ENCODE results near the gene LAMB1.

LAMB1 gene

DNA sequence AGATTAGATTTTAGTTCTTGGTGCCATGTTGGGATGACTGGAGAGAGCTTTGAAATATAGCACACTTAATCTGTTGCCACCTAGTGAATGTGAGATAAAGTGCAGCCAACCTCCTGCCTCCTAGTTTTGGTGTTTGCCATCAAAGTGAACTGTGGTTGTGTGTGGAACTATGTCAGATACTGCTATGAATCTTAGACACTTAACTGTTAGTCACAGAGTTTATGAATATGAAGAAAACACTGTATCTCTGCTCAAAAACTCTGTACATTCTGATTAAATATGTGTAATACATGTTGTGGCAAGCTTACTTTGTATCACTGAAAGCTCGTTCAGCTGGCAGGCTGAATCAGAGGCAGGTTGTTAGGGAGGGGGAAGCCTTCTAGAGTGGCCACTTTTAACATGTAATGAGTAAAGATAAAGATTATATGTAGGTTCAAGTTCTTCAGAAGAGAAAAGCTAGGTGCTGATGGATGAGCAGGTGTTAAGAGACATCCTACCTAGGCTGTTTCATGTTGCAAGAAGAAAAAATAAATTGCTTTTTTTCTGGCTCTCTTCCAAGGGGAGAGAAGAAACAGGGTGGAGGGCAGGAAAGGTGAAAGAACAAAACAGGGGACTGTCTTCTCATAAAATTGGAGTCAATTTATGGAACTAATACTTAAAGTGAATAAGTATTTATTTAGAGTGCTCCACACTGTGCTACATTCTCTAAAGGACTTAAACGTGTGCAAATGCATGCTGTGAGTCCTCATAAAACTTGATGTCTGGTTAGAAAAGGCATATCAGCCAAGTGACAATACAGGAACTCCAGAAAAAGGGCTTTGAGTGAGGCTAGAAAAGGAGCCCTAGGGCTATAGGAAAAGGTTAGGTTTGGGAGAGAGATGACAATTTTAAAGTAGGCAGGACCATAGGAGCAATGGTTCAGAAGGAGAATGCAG, 14.1 kb upstream of the LAMB1 start:
- DNase-seq, result peak; percentile 7 to 11

DNA sequence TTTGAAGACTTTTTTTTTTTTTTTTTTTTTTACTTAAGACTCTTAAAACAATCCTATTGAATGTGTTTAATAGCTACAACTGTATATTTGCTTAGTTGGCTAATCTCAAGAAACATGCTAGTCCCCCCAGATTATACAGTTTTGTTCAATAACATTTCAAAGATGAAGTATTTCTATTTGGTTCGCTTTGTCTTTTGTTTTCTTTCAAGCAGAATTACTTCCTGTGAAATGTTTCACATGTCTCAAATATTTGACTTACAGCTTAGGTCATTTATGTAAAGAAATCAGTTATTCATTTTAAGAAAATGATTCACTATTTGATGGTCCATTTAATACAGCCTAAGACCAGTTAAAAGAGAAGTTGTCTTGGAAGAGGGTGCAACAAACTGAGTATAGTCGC, 12.8 kb upstream of the LAMB1 start:
- no peak for DNase-seq

GRCh38 chr7:108014747-108015682, 12.1 kb upstream of the LAMB1 start:
- peak in 1 of 2 experiments; percentile 5 for DNase-seq

DNA sequence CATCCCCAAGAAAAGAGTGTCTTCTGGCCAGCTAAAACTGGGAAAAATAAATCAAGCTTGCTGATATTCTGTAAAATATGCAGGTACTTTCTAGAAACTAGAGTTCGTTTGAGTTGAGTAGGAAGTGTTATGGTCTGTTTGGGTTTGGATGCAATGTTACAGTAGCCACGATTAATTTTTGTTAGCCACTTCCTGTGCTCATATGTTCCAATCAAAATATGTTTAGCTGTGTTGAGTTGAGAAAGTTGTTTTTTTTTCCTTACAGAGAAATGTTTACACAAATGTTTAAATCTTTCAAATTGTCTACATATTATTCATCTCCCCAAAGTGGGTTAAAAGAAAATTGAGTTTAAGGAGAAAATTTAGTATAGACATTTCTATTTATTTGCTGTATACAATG, 11.3 kb upstream of the LAMB1 start:
- no peak for DNase-seq

- no peak for DNase-seq
Measured at GRCh38 chr7:108012499-108013430, 9.8 kb upstream of the LAMB1 start.

DNA sequence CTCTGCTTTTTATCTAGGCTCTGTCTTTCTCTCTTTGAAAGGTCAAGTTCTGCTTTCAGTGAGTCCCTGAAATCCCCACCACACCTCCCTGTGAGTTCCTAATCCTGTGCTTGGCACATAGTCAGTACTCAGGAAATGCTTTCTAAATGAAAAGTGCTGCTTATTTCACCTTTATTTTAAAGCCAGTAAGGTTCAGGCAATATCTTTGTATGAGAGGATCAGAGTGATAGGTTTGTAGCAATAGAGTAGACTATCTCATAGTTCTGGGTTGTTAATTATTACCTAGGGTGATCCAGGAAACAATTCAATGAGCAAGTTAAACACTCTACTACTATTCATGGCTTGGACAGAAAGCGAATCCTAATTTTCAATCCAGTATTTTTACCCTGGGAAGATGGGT, 7.4 kb upstream of the LAMB1 start:
- DNase-seq, result no peak

- no peak for DNase-seq
Measured at GRCh38 chr7:108009873-108010272, 6.9 kb upstream of the LAMB1 start.

GRCh38 chr7:108008827-108009226, 5.9 kb upstream of the LAMB1 start:
- no peak for DNase-seq

GRCh38 chr7:108008240-108008639, 5.3 kb upstream of the LAMB1 start:
- DNase-seq, result no peak

DNA sequence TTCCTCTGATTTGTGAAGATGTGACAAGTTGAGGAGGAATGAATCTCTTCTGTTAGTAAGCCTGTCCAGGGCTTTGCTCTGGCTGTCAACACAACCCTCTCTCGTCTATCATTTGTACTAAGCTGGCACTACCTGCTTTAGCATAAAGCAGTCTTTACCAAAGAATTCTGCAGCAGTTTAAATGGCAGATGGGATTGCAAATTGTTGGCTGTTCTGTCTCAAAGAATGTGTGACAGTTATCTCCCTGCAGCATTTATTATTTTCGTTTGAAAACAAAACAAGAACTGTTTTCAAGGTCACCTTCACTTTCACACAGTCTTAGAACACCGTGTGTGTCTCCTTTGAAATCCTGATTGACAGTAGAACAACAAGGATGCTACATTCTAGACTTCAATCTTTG, 4.8 kb upstream of the LAMB1 start:
- DNase-seq, result no peak

DNA sequence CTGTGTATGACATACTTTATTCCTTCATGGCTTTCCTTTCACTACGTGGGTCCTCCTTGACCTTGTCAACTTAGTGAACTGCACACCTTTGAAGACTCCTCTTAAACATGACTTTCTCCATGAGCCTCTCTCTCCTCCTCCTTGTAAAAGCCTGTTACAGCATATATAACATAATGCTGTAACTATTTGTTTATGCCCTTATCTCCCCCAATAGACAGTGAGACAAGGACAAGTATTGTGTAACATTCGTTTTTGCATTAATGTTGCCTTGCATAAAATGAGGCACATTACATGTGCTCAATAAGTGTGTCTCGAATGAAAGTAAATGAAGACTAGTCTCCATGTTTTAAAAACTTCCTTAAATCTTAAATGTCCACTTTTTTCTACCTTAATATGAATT, 4.3 kb upstream of the LAMB1 start:
- DNase-seq, result no peak

DNA sequence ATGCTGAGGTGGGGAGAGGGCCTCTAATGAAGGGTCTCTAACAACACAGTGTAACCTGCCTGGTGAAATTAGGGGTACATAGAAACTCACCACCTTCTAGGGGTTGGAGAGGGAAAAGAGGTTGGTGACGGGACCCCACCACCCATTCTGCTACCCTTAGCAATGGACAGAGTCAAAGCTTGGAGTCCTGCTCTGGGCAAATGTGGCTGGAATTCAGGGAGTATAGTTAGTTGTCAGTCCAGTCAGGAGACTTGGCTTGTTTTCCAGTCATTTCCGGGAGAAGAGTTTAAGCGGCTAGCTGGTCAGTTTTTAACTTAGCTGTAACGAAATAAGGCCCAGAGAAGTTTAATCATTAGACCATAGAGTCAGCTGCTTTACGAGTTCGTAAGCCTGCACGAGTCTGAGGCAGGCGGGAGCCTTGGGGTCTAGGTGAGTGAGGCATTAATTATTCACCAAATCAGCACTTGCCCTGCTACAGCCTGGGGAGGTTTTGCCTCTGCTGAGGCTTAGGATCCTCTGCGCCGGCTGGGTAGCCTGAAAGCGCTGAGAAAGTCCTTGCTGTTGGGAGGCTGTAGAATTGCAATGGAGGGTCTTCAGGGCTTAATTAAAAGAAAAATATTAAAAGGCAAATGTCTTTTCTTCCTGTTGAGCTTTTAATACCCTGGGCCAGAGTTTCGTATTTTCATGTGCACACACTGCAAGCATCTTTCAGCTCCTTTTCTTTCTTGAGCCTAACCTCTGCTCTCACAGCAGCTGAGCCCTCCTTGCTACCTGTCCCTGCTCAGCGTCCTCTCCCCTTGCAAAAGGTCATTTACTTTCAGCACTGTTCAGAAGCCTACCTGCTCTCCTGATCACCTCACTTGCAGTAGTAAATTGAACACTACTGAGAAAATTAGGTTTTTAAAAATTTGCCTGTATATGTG, 1.5 kb upstream of the LAMB1 start:
- no peak for DNase-seq

DNA sequence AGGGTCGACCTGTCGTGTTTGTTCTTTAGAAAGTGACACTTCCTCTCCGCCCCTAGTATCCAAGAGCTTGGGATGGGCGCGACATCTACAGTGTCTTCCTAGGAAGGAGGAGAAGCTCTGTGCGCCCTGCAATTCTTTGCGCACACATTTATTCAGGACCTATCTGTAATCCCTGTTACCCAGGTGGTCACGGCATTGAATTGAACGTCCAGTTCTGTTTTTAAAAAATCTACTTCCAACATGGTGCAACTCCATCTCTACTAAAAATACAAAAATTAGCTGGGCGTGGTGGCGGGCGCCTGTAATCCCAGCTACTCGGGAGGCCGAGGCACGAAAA, 606 bp upstream of the LAMB1 start:
- no peak for DNase-seq

DNA sequence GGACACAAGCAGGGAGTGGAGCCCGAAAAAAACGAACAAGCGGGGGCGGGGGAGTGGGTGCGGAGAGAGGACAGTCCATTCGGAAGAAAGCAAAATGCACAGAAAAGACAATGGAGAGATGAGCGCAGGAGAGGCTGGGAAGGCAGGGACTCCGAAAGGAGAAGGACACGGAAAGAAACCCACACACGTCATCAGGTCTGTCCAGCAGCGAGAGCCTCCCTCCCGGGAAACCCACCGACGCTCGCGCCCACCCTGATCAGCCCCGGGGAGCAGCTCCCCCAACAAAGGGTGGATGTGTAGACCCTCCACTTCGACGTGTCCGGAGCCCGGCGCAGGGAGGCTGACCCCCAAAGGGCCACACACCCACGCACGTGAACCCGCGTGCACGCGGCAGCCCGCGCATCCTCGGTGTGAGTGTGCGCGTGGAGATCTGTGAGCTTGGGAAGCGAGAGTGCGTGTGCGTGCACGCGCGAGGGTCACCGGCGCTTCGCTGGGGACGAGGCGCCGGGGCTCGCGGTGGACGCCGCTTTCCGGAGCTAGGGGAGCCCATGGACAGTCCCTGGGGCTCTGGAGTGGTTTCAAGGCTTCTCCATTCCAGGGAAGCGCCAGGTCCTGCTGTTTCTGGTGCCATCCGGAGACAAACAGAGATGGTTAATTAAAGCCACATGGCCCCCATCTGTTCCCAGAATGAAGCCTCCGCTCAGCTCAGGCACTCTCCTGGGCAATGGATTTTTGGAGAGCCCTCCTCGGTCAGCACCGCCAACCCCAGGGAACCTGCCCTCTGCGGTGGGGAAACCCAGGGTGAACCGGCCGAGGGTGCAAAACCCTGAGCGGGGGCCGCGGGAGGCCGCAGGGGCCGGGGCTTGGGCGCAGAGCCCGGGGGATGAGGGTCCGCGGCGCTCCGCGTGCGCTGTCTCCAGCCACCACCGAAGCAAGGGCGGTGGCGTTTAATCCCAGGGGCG, 916 bp downstream of the LAMB1 start:
- DNase-seq, result no peak

DNA sequence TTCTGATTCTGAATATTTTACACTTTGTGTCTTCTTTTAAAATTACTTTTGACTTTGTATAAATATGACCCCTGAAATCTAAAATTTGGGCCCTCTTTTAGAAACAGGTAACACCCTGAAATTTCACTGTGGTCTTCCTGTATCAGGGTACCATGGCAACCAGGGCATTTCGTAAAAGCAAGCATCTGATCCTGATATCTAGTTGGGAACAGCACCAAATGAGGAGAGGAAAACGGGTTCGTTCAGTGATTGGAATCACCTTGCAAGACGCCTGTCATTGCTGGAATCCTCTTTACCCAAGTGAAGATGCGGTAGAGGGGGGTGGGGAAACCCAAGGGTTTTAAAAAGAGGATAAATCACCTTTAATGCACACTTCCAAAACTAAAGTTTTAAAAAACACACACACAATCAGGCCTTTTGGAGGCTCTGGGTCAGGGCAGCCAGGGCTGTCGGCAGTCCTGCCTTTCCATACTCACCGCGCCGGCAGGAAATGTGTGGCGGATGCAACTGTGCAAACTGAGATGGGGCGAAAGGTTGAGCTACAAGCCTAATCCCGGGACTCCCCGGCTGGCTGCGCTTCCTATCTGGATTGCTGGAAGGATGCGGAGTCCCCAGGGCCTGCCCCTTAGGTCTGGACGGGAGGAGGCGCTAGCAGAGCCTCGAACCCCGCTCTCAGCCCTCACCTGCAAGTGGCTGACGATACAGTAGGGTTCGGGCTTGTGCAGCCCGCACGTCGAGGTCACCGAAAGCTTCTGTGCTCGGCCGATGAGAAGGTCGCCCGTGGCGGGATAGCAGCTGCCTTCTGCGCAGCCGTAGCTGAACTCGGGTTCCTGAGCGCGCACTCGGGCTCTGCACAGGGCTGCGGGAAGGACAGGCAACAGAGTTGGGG, 1.8 kb downstream of the LAMB1 start:
- DNase-seq, result no peak

- no peak for DNase-seq
Measured at GRCh38 chr7:107999779-108000560, 3.0 kb downstream of the LAMB1 start.

DNA sequence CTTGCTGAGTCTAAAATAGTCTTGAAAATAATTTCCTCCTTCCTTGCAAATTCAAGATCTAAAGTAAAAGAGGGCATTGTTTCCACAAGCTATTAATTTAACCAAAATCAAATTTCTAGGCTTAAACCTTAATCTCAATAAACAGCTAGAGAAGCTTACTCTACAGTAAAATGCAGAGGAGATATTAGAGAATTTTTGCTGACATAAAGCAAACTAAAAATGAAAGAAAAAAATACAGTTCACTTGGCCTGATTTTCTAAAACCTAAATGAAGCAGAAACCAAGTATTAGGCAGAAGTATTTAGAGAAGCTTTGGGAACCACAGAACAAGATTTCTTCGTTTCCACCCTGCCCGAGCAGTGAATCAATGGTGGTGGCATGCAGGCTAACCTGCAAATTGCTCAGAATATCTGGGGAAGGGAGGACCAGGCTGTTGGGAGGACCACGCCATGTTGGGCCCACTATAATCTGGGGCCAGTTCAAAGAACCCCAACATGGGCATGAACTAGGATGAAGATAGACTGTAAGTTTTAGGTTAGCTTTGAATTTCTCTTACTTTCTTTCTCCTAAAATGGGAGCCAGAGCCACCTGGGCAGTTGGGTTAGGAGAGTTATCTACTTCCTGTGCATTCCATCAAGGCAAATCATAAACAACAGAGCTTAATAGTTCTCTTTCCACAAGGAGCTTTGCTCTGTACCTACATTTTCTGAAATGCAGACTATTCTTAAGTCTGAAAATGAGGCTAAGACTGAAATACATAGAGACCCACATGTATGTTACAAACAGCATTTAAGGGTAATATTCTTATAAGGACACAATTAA, 4.1 kb downstream of the LAMB1 start:
- DNase-seq, result no peak

GRCh38 chr7:107998150-107998549, 4.8 kb downstream of the LAMB1 start:
- no peak for DNase-seq
